Left cardiac atrium (tissue), 4 donors: ENCODE measurements around the gene UNC13B. TPM values are rescaled to one million over a fixed set of nuclear protein-coding genes. Genes with fewer than 3 reads are reported as not detected.
"Not testable (repeated sequence)": the region's sequence is repeated elsewhere in the genome, so short reads cannot be mapped to it uniquely, and the experiment has no call there.

ENCODE experiments used
- ATAC-seq, 2 donors: fragments of 200-7000 bp; cut with Tn5 transposase; one replicate each; pipeline ENCODE4 v1.9.1; 2020; ENCODE audit warnings: mild to moderate bottlenecking in 2 of 2, moderate library complexity in 2 of 2
- DNase-seq: peaks from one replicate; pipeline ENCODE4 v3.0.0-alpha.2; 2020
- intact Hi-C, 2 donors: fragments of 100-400 bp; cut with DNase I; formaldehyde crosslinking; loops; one replicate each; pipeline versions ENCODE4 v1.14.1 to v1.15.1; 2022 to 2023
- long read RNA-seq: library from polyadenylated mRNA; unstranded; transcript quantifications from one replicate; pipeline ENCODE4 v2.0.0, GENCODE V29; 2021
- total RNA-seq, 2 donors: library from RNA; stranded (reverse); fragmentation: NEBNext Ultra II Directional; extraction: Animal tissue kit (Norgen Biotek cat#: 25700); gene quantifications; one replicate each; pipeline ENCODE4 v1.2.1, GENCODE V29; 2021
- donor health status: DM: no; HTN: yes; CAD: no.
- donor health status: DM: no; HTN: yes; CAD: no; lungs with severe emphysema.
- donor health status: DM: yes; HTN: yes; CAD: no.
- donor health status: Dilated cardiomyopathy.

The UNC13B gene
- total RNA-seq, result 10 to 100 TPM; 17.8 to 23.0 TPM
- long read RNA-seq, partial matches to known transcripts, result 10 of 10 reads
- long read RNA-seq, other reads (novel, unspliced or antisense), result 0 of 10 reads

- peak; percentile 99 to 100 for ATAC-seq
- intact Hi-C loops, result loop anchor here in 1 of 2 donors (2.0 kb wide), 1 partner anchor 45 kb away; no protein-coding TSS in a partner anchor
Observed at GRCh38 chr9:35161713-35162604, at the start of gene UNC13B. Gene UNC13B, plus strand, starts transcription at chr9:35162009. Its CDS starts 275 bp downstream, at chr9:35162284.

GRCh38 chr9:35112257-35113020, 49.4 kb upstream of the UNC13B start:
- intact Hi-C loops, result loop anchor here in 1 of 2 donors (10.0 kb wide), 1 partner anchor 492 kb away; the partner anchor contains the start of gene TESK1
- ATAC-seq (no peak), DNase-seq (peak; percentile 60)

More at GRCh38 chr9:35161713-35162604, at the start of gene UNC13B:
- DNase-seq, result peak; percentile 94

- intact Hi-C loops, result loop anchor here in 1 of 2 donors (10.0 kb wide), 1 partner anchor 491 kb away; the partner anchor contains the start of gene TESK1
- DNase-seq, result peak; percentile 92
- ATAC-seq, result peak; percentile 6 to 39
Observed at GRCh38 chr9:35114113-35114839, 47.5 kb upstream of the UNC13B start.

GRCh38 chr9:35114840-35115628, 46.8 kb upstream of the UNC13B start:
- ATAC-seq (peak in 1 of 2 donors; percentile 5), DNase-seq (peak; percentile 81)
- intact Hi-C loops, result loop anchor here (5.0 to 10.0 kb wide), 3 partner anchors 152 to 490 kb away; partner anchors contain the start of gene TESK1 (in 1 of the 2)

GRCh38 chr9:35115680-35116538, 45.9 kb upstream of the UNC13B start, which contains the start of gene ATOSB:
Gene ATOSB, minus strand, starts transcription at chr9:35115862. Its CDS starts 7,588 bp downstream, at chr9:35108274.
- intact Hi-C loops, result loop anchor here (2.0 to 10.0 kb wide), 5 partner anchors 47 to 489 kb away; partner anchors contain the start of genes TESK1 (in 1 of the 2) and UNC13B (in 1 of the 2)
- ATAC-seq, result peak; percentile 72 to 74
- peak; percentile 97 for DNase-seq

GRCh38 chr9:35116539-35116897, 45.3 kb upstream of the UNC13B start:
- peak; percentile 0 to 1 for ATAC-seq
- intact Hi-C loops, result loop anchor here (2.0 to 10.0 kb wide), 5 partner anchors 46 to 488 kb away; partner anchors contain the start of genes TESK1 (in 1 of the 2) and UNC13B (in 1 of the 2)
- DNase-seq, result no peak

GRCh38 chr9:35116898-35117551, 44.8 kb upstream of the UNC13B start:
- ATAC-seq (peak; percentile 76 to 82), DNase-seq (peak; percentile 93)
- intact Hi-C loops, result loop anchor here (1.0 to 10.0 kb wide), 6 partner anchors 46 to 488 kb away; partner anchors contain the start of genes TESK1 (in 1 of the 2) and UNC13B (in 1 of the 2)

- no peak for ATAC-seq
- intact Hi-C loops, result no loop called here
- DNase-seq, result no peak
Observed at GRCh38 chr9:35134920-35135319, 26.9 kb upstream of the UNC13B start.

GRCh38 chr9:35135988-35136387, 25.8 kb upstream of the UNC13B start:
- intact Hi-C loops, result no loop called here
- DNase-seq (no peak), ATAC-seq (no peak)

- ATAC-seq (no peak), DNase-seq (no peak)
- intact Hi-C loops, result no loop called here
Observed at GRCh38 chr9:35136866-35137265, 24.9 kb upstream of the UNC13B start.

- intact Hi-C loops, result no loop called here
- DNase-seq (no peak), ATAC-seq (no peak)
Observed at GRCh38 chr9:35140093-35140492, 21.7 kb upstream of the UNC13B start.

GRCh38 chr9:35142037-35142436, 19.8 kb upstream of the UNC13B start:
- ATAC-seq, result no peak
- DNase-seq, result no peak
- intact Hi-C loops, result no loop called here

GRCh38 chr9:35147941-35148563, 13.8 kb upstream of the UNC13B start:
- DNase-seq, ATAC-seq, intact Hi-C loops: not testable (repeated sequence)

- intact Hi-C loops, result no loop called here
- ATAC-seq, result no peak
- DNase-seq, result no peak
Observed at GRCh38 chr9:35152926-35153325, 8.9 kb upstream of the UNC13B start.

- no peak for ATAC-seq
- intact Hi-C loops, result no loop called here
- DNase-seq, result no peak
Observed at GRCh38 chr9:35156781-35157180, 5.0 kb upstream of the UNC13B start.

GRCh38 chr9:35157836-35158235, 4.0 kb upstream of the UNC13B start:
- ATAC-seq, DNase-seq, intact Hi-C loops: not testable (repeated sequence)
